GM12864 (cell line): Measurements from ENCODE around the gene DNAH5.

Experiments used
- DNase-seq: peaks from one replicate; pipeline ENCODE4 v3.0.0-alpha.2; 2011; ENCODE audit warnings: low read depth
- H3K4me3 ChIP-seq: 2 replicates; pipeline ENCODE4 v1.5.1; 2011; ENCODE audit warnings: mild to moderate bottlenecking, low read depth, low read length, control low read depth
- CTCF ChIP-seq: IDR thresholded peaks from 2 replicates; pipeline ENCODE4 v1.5.1; 2011; ENCODE audit warnings: low read depth, mild to moderate bottlenecking, moderate library complexity, low read length, control low read depth, inconsistent platforms; ENCODE audit errors: missing control alignments

DNAH5 gene

GRCh38 chr5:13780081-13780480 lies 164.4 kb downstream of the DNAH5 start:
- H3K4me3 ChIP-seq, result no peak overlapping the region
- no peak for TF ChIP-seq CTCF
- no peak for DNase-seq

- no peak for TF ChIP-seq CTCF
- H3K4me3 ChIP-seq, result no peak overlapping the region
- DNase-seq, result no peak
Observed at GRCh38 chr5:13773649-13774048, 170.8 kb downstream of the DNAH5 start.

- DNase-seq, result no peak
- TF ChIP-seq CTCF, result no peak
- no peak overlapping the region for H3K4me3 ChIP-seq
Observed at GRCh38 chr5:13771011-13771571, 173.4 kb downstream of the DNAH5 start.

- no peak overlapping the region for H3K4me3 ChIP-seq
- TF ChIP-seq CTCF, result no peak
- DNase-seq, result no peak
Observed at GRCh38 chr5:13766236-13766635, 178.3 kb downstream of the DNAH5 start.

GRCh38 chr5:13763719-13764118 lies 180.8 kb downstream of the DNAH5 start:
- no peak for TF ChIP-seq CTCF
- no peak for DNase-seq
- H3K4me3 ChIP-seq, result no peak overlapping the region

GRCh38 chr5:13749766-13750165 lies 194.7 kb downstream of the DNAH5 start:
- DNase-seq, result no peak
- no peak overlapping the region for H3K4me3 ChIP-seq
- no peak for TF ChIP-seq CTCF

- H3K4me3 ChIP-seq, result no peak overlapping the region
- DNase-seq, result no peak
- no peak for TF ChIP-seq CTCF
Observed at GRCh38 chr5:13746026-13746425, 198.5 kb downstream of the DNAH5 start.
